IMR-90 (cell line): ENCODE results near the gene GAREM1. TPM values are rescaled to one million over a fixed set of nuclear protein-coding genes. Genes with fewer than 3 reads are reported as not detected.

Experiments
- ATAC-seq: fragments of 200-7000 bp; cut with Tn5 transposase; 2 replicates; pipeline ENCODE4 v1.9.1; 2020; ENCODE audit warnings: low read depth, mild to moderate bottlenecking, moderate library complexity
- BruUV-seq: library from RNA; stranded (reverse); fragments of 400-500 nt; replicated peaks from 2 replicates; lab custom pipeline; 2021; lab: Mats Ljungman, UMichigan
- CTCF ChIA-PET: fragments of 300-600 bp; formaldehyde crosslinking; extraction: SDS; loops from one replicate; lab custom pipeline; 2021; ENCODE audit warnings: antibody characterized with exemption; lab: Yijun Ruan, JAX
- POLR2A ChIA-PET: fragments of 300-600 bp; sonication (Branson Sonifier 250); formaldehyde crosslinking; loops from one replicate; lab custom pipeline; 2022; ENCODE audit warnings: antibody characterized with exemption; ENCODE audit not compliant: unreplicated experiment; lab: Charles Lee
- DNase-seq: peaks from one replicate; pipeline ENCODE4 v3.0.0; 2013
- H2AFZ ChIP-seq: replicated peaks from 2 replicates; pipeline ENCODE3; 2013; ENCODE audit warnings: low read length, mild to moderate bottlenecking; ENCODE audit not compliant: poor library complexity
- H2AK5ac ChIP-seq: 2 replicates; pipeline ENCODE4 v1.6.1; 2013; ENCODE audit warnings: low read depth, low read length, inconsistent platforms
- H2AK9ac ChIP-seq: replicated peaks from 2 replicates; pipeline ENCODE3; 2013; ENCODE audit warnings: mild to moderate bottlenecking, low read depth, low read length, moderate library complexity; ENCODE audit not compliant: poor library complexity
- H2BK120ac ChIP-seq: 2 replicates; pipeline ENCODE4 v1.6.1; 2013; ENCODE audit warnings: low read depth, low read length, inconsistent platforms
- H2BK15ac ChIP-seq: 3 replicates; pipeline ENCODE4 v1.6.1; 2013; ENCODE audit warnings: low read depth, low read length, inconsistent platforms
- H2BK20ac ChIP-seq: 2 replicates; pipeline ENCODE4 v1.6.1; 2013; ENCODE audit warnings: low read depth, mild to moderate bottlenecking, inconsistent platforms, low read length, moderate library complexity
- H2BK5ac ChIP-seq: 2 replicates; pipeline ENCODE4 v1.6.1; 2013; ENCODE audit warnings: mild to moderate bottlenecking, low read depth, low read length, inconsistent platforms; ENCODE audit not compliant: poor library complexity, severe bottlenecking
- H3K14ac ChIP-seq: replicated peaks from 2 replicates; pipeline ENCODE4 v1.6.1; 2013; ENCODE audit warnings: low read depth, low read length, inconsistent platforms
- H3K18ac ChIP-seq: 2 replicates; pipeline ENCODE4 v1.6.1; 2013; ENCODE audit warnings: low read depth, low read length, control low read depth
- H3K23ac ChIP-seq: 2 replicates; pipeline ENCODE4 v1.6.1; 2013; ENCODE audit warnings: low read depth, low read length, inconsistent platforms
- H3K27ac ChIP-seq: 2 replicates; pipeline ENCODE4 v1.5.1; 2013; ENCODE audit warnings: mild to moderate bottlenecking, control low read depth, low read length; ENCODE audit not compliant: insufficient read depth
- H3K27me3 ChIP-seq: 2 replicates; pipeline ENCODE4 v1.6.1; 2013; ENCODE audit warnings: low read length; ENCODE audit not compliant: control insufficient read depth, insufficient read depth
- H3K36me3 ChIP-seq: 2 replicates; pipeline ENCODE4 v1.6.1; 2013; ENCODE audit warnings: low read length, mixed read lengths; ENCODE audit not compliant: control insufficient read depth, insufficient read depth
- H3K4ac ChIP-seq: 2 replicates; pipeline ENCODE4 v1.6.1; 2013; ENCODE audit warnings: low read depth, low read length, inconsistent platforms
- H3K4me1 ChIP-seq: 2 replicates; pipeline ENCODE4 v1.6.1; 2013; ENCODE audit warnings: low read length, mixed read lengths; ENCODE audit not compliant: control insufficient read depth, insufficient read depth
- H3K4me2 ChIP-seq: 2 replicates; pipeline ENCODE4 v1.6.1; 2013; ENCODE audit warnings: low read depth, mild to moderate bottlenecking, control low read depth, low read length, moderate library complexity
- H3K4me3 ChIP-seq: 2 replicates; pipeline ENCODE4 v1.5.1; 2013; ENCODE audit warnings: low read depth, mild to moderate bottlenecking, control low read depth, low read length, moderate library complexity; ENCODE audit not compliant: insufficient read depth
- H3K56ac ChIP-seq: 2 replicates; pipeline ENCODE4 v1.6.1; 2013; ENCODE audit warnings: low read length, inconsistent platforms; ENCODE audit not compliant: insufficient read depth; ENCODE audit errors: extremely low read depth
- H3K79me1 ChIP-seq, 2 experiments: 2 replicates each; pipeline ENCODE4 v1.6.1; 2013; ENCODE audit warnings: low read length in 2 of 2, inconsistent platforms in 1 of 2, low read depth in 1 of 2
- H3K9ac ChIP-seq: 2 replicates; pipeline ENCODE4 v1.6.1; 2013; ENCODE audit warnings: low read depth, low read length, control low read depth
- H3K9me1 ChIP-seq: 2 replicates; pipeline ENCODE4 v1.6.1; 2013; ENCODE audit warnings: low read length, inconsistent platforms; ENCODE audit not compliant: insufficient read depth
- H3K9me3 ChIP-seq: 2 replicates; pipeline ENCODE4 v1.6.1; 2013; ENCODE audit warnings: low read length; ENCODE audit not compliant: control insufficient read depth, insufficient read depth
- H4K20me1 ChIP-seq: 2 replicates; pipeline ENCODE4 v1.6.1; 2013; ENCODE audit warnings: low read length, inconsistent platforms; ENCODE audit not compliant: insufficient read depth
- H4K5ac ChIP-seq: 2 replicates; pipeline ENCODE4 v1.6.1; 2013; ENCODE audit warnings: mild to moderate bottlenecking, low read depth, low read length, control low read depth
- H4K8ac ChIP-seq, 2 experiments: 2 replicates each; pipeline ENCODE4 v1.6.1; 2013; ENCODE audit warnings: low read depth in 2 of 2, low read length in 2 of 2, control low read depth in 1 of 2, inconsistent platforms in 1 of 2
- H4K91ac ChIP-seq: 2 replicates; pipeline ENCODE4 v1.6.1; 2013; ENCODE audit warnings: low read depth, low read length, inconsistent platforms; ENCODE audit not compliant: insufficient read depth
- BHLHE40 ChIP-seq: fragments of 150-350 bp; IDR thresholded peaks from 2 replicates; pipeline ENCODE4 v1.6.1; 2016; ENCODE audit warnings: mild to moderate bottlenecking, low read depth, low read length
- CEBPB ChIP-seq: IDR thresholded peaks from 2 replicates; pipeline ENCODE4 v1.6.1; 2012; ENCODE audit warnings: low read depth, low read length, improper control_type of control experiment
- CHD1 ChIP-seq: IDR thresholded peaks from 2 replicates; pipeline ENCODE4 v1.6.1; 2012; ENCODE audit warnings: low read depth, low read length, improper control_type of control experiment
- ELK1 ChIP-seq: fragments of 150-350 bp; IDR thresholded peaks from 2 replicates; pipeline ENCODE4 v1.6.1; 2016; ENCODE audit warnings: low read depth, mild to moderate bottlenecking, low read length, moderate library complexity, borderline replicate concordance
- FOS ChIP-seq: fragments of 150-350 bp; IDR thresholded peaks from 2 replicates; pipeline ENCODE4 v1.6.1; 2016; ENCODE audit warnings: low read depth, low read length
- MXI1 ChIP-seq: IDR thresholded peaks from 2 replicates; pipeline ENCODE4 v1.6.1; 2012; ENCODE audit warnings: low read depth, mild to moderate bottlenecking, low read length, moderate library complexity, borderline replicate concordance
- NFE2L2 ChIP-seq: fragments of 150-350 bp; IDR thresholded peaks from 2 replicates; pipeline ENCODE4 v1.6.1; 2016; ENCODE audit warnings: low read depth, mild to moderate bottlenecking, low read length
- POLR2A ChIP-seq: IDR thresholded peaks from 2 replicates; pipeline ENCODE4 v1.6.1; 2012; ENCODE audit warnings: mild to moderate bottlenecking, low read depth, low read length
- RAD21 ChIP-seq: IDR thresholded peaks from 2 replicates; pipeline ENCODE4 v1.6.1; 2012; ENCODE audit warnings: low read length, improper control_type of control experiment
- RFX5 ChIP-seq: IDR thresholded peaks from 2 replicates; pipeline ENCODE4 v1.8.0; 2012; ENCODE audit warnings: low read depth, mild to moderate bottlenecking, low read length, moderate library complexity
- SMC3 ChIP-seq: fragments of 150-350 bp; IDR thresholded peaks from 2 replicates; pipeline ENCODE4 v1.6.1; 2016; ENCODE audit warnings: low read depth, mild to moderate bottlenecking, antibody characterized with exemption, low read length, moderate library complexity
- USF2 ChIP-seq: fragments of 150-350 bp; IDR thresholded peaks from 2 replicates; pipeline ENCODE4 v1.6.1; 2017; ENCODE audit warnings: mild to moderate bottlenecking, antibody characterized with exemption, low read length, low read depth
- WGBS, 2 experiments: methylation state at CpG; one replicate each; pipeline versions ENCODE4 v1.1.5 to v1.1.7; 2013; ENCODE audit warnings: missing lambda C conversion rate in 2 of 2; ENCODE audit not compliant: insufficient read length in 1 of 2; ENCODE audit errors: extremely low coverage in 2 of 2; 5-methylcytosine and 5-hydroxymethylcytosine counted together
- dilution Hi-C: fragments of 300-500 bp; cut with HindIII; formaldehyde crosslinking; loops from one replicate; pipeline ENCODE4 v1.14.3; 2018; ENCODE audit warnings: low sequenced_read_pairs; ENCODE audit not compliant: unreplicated experiment
- in situ Hi-C: fragments of 300-500 bp; cut with MboI; formaldehyde crosslinking; loops from 3 replicates; pipeline ENCODE4 v1.14.3; 2019; ENCODE audit warnings: low sequenced_read_pairs, inconsistent platforms, mixed read lengths
- intact Hi-C: fragments of 100-400 bp; cut with micrococcal nuclease; formaldehyde crosslinking; loops from 2 replicates; pipeline ENCODE4 v1.10.0; 2022
- polyA plus RNA-seq, 3 experiments: library from polyadenylated mRNA; depleted of rRNA; stranded (reverse); fragments of >200 nt; gene quantifications; 2 replicates each; pipeline ENCODE4 v1.2.3, GENCODE V29; 2012; ENCODE audit warnings: low replicate concordance in 1 of 3
- total RNA-seq: library from RNA; depleted of rRNA; stranded (reverse); fragments of >200 nt; gene quantifications from 2 replicates; pipeline ENCODE4 v1.2.3, GENCODE V29; 2012

The GAREM1 gene
- total and polyA plus RNA-seq, 2 of the 4 experiments (the other 2 are of a cell fraction), result 1.4 to 2.3 TPM

- no peak overlapping the region for H2BK15ac ChIP-seq
- no peak overlapping the region for H3K9ac ChIP-seq
- ATAC-seq (no peak), DNase-seq (no peak)
- H4K8ac ChIP-seq, result no peak overlapping the region
- no peaks in the 10 kb centered on the region for H3K4me1 ChIP-seq
- H2AFZ ChIP-seq, result no peak overlapping the region
- dilution Hi-C loops (no loop called here), intact Hi-C loops (no loop called here), in situ Hi-C loops (no loop called here)
- no peak for TF ChIP-seq ELK1
- TF ChIP-seq RFX5, result no peak
- no peak for TF ChIP-seq NFE2L2
- TF ChIP-seq BHLHE40, result no peak
- TF ChIP-seq FOS, result no peak
- TF ChIP-seq CEBPB, result no peak
- TF ChIP-seq USF2, result no peak
- no peak for TF ChIP-seq MXI1
- TF ChIP-seq RAD21, result no peak
- TF ChIP-seq CHD1, result no peak
- TF ChIP-seq POLR2A, result no peak
- TF ChIP-seq SMC3, result no peak
- no peak overlapping the region for H2BK120ac ChIP-seq
- no peak overlapping the region for H3K27ac ChIP-seq
- no peak overlapping the region for H4K5ac ChIP-seq
- ChIA-PET POLR2A (no interaction called here), CTCF (interaction anchor here (0.6 to 6.0 kb wide), 3 partner anchors 14 to 200 kb away, joined by 3 to 63 read pairs (median 3); partner anchors contain the start of gene GAREM1)
- no peaks in the 10 kb centered on the region for H3K9me1 ChIP-seq
- peaks cover 1% of the 10 kb centered on the region; the same call in 1 of the 2 replicates for H3K36me3 ChIP-seq
- BruUV-seq, result no TSS peak
- H3K27me3 ChIP-seq, result no peaks in the 10 kb centered on the region
- H3K14ac ChIP-seq, result no peak overlapping the region
- no peak overlapping the region for H2BK20ac ChIP-seq
- H3K4me3 ChIP-seq, result no peak overlapping the region
- no peak overlapping the region for H2BK5ac ChIP-seq
- H3K23ac ChIP-seq, result no peak overlapping the region
- no peak overlapping the region for H2AK5ac ChIP-seq
- no peak overlapping the region for H3K18ac ChIP-seq
- no peaks in the 10 kb centered on the region for H3K79me1 ChIP-seq
- no peak overlapping the region for H4K91ac ChIP-seq
- no peak overlapping the region for H3K4me2 ChIP-seq
- no peak overlapping the region for H3K56ac ChIP-seq
- H2AK9ac ChIP-seq, result no peak overlapping the region
- no peaks in the 10 kb centered on the region for H3K9me3 ChIP-seq
- no peaks in the 10 kb centered on the region for H4K20me1 ChIP-seq
- H3K4ac ChIP-seq, result no peak overlapping the region
- WGBS, 2 experiments, result 85% methylated on average over 5 of the region's 8 CpGs; no CpG with 5 or more reads in 1 of the 2 experiments
Measured at GRCh38 chr18:32270341-32270740, 200.3 kb downstream of the GAREM1 start.
